ENCODE results near the gene PVALB. TPM values are rescaled to one million over a fixed set of nuclear protein-coding genes. Genes with fewer than 3 reads are reported as not detected.
"Not testable (repeated sequence)": the region's sequence is repeated elsewhere in the genome, so short reads cannot be mapped to it uniquely, and the experiment has no call there.

Gene PVALB
- total RNA-seq, 1 experiment from 2014 or later, result not detected

- no TSS peak for BruUV-seq (replicated peaks)
- Histone ChIP-seq H3K4me1 (ENCODE audit: control insufficient read depth in 1 of 2, insufficient read depth in 2 of 2, low read length in 2 of 2) (peaks cover 0 to 12% of the 10 kb centered on the region in 2 experiments; a peak in 3 of 4 replicates), H3K27me3 (ENCODE audit: insufficient read depth, low read length) (peaks cover 5% of the 10 kb centered on the region; the same call in 1 of the 2 replicates), H3K36me3 (ENCODE audit: control insufficient read depth in 1 of 2, insufficient read depth in 2 of 2, low read length in 2 of 2) (no peaks in the 10 kb centered on the region), H3K9me2 (ENCODE audit: insufficient read depth) (no peaks in the 10 kb centered on the region), H2AFZ (ENCODE audit: low read depth, low read length, poor library complexity, severe bottlenecking) (no peak overlapping the region), H4K20me1 (ENCODE audit: insufficient read depth) (no peaks in the 10 kb centered on the region), H3K4me3 (replicated peaks in 1 of 2; ENCODE audit: low read depth in 1 of 2, low read length in 2 of 2) (no peak overlapping the region), H3K27ac (ENCODE audit: low read depth, low read length) (no peak overlapping the region), H3K4me2 (ENCODE audit: low read length) (no peak overlapping the region), H3K9ac (ENCODE audit: low read length) (no peak overlapping the region), H3K9me3 (ENCODE audit: control insufficient read depth in 1 of 2, insufficient read depth in 1 of 2, low read depth in 1 of 2, low read length in 2 of 2) (no peaks in the 10 kb centered on the region), H3K79me2 (ENCODE audit: insufficient read depth, low read length) (no peaks in the 10 kb centered on the region)
- ChIA-PET CTCF (interaction anchor here (1.4 to 1.6 kb wide), 2 partner anchors 9 to 101 kb away, joined by 3 to 7 read pairs; no protein-coding TSS in a partner anchor), RAD21 (ENCODE audit: low non-redundant PET in 1 of 2, low total read pairs in 2 of 2, uncharacterized antibody in 2 of 2, unreplicated experiment in 2 of 2) (no interaction called here), POLR2A (no interaction called here)
- ATAC-seq (no peak), DNase-seq (ENCODE audit: low read depth, low spot score) (no peak)
- intact Hi-C loops (cut with micrococcal nuclease), result no loop called here
- TF ChIP-seq SIN3A (IDR thresholded peaks at IDR 0.05; ENCODE audit: low read depth), result no peak
- no peak for TF ChIP-seq EZH2phosphoT487 (IDR thresholded peaks at IDR 0.05; ENCODE audit: borderline replicate concordance)
- no peak for TF ChIP-seq CTCF (IDR thresholded peaks at IDR 0.05 in 2 of 3, conservative IDR thresholded peaks at IDR 0.05 in 1 of 3; ENCODE audit: borderline replicate concordance in 1 of 3, insufficient read depth in 1 of 3, low read depth in 2 of 3, low read length in 2 of 3)
- no peak for TF ChIP-seq TCF7L2 (IDR thresholded peaks at IDR 0.05; ENCODE audit: borderline replicate concordance, extremely low read depth, insufficient read depth, insufficient read length)
- no peak for TF ChIP-seq SP1 (IDR thresholded peaks at IDR 0.05; ENCODE audit: low read depth)
- TF ChIP-seq MAX (IDR thresholded peaks at IDR 0.05), result no peak
- no peak for TF ChIP-seq SRF (IDR thresholded peaks at IDR 0.05; ENCODE audit: low read depth)
- no peak for TF ChIP-seq JUND (IDR thresholded peaks at IDR 0.05)
- TF ChIP-seq ZFX (IDR thresholded peaks at IDR 0.05), result no peak
- no peak for TF ChIP-seq RAD21 (IDR thresholded peaks at IDR 0.05; ENCODE audit: low read depth)
- no peak for TF ChIP-seq EZH2 (IDR thresholded peaks at IDR 0.05)
- no peak for TF ChIP-seq ZNF274 (IDR thresholded peaks at IDR 0.05; ENCODE audit: low read depth, low read length)
- no peak for TF ChIP-seq ZBTB33 (IDR thresholded peaks at IDR 0.05; ENCODE audit: extremely low read depth, insufficient replicate concordance, low read length)
- TF ChIP-seq ATF3 (IDR thresholded peaks at IDR 0.05), result no peak
- TF ChIP-seq FOSL1 (IDR thresholded peaks at IDR 0.05; ENCODE audit: low read depth), result no peak
- no peak for TF ChIP-seq CEBPB (IDR thresholded peaks at IDR 0.05; ENCODE audit: low read depth)
These were observed 61.5 kb downstream of the PVALB start for GRCh38 chr22:36755316-36755715.

GRCh38 chr22:36754881-36755280 is 62.0 kb downstream of the PVALB start:
- H3K9ac ChIP-seq (ENCODE audit: low read length); POLR2A ChIA-PET; H3K9me3 ChIP-seq (ENCODE audit: control insufficient read depth in 1 of 2, insufficient read depth in 1 of 2, low read depth in 1 of 2, low read length in 2 of 2); H2AFZ ChIP-seq (ENCODE audit: low read depth, low read length, poor library complexity, severe bottlenecking); H3K4me2 ChIP-seq (ENCODE audit: low read length); intact Hi-C loops (cut with micrococcal nuclease); H3K27ac ChIP-seq (ENCODE audit: low read depth, low read length); H3K9me2 ChIP-seq (ENCODE audit: insufficient read depth); RAD21 ChIA-PET (ENCODE audit: low non-redundant PET in 1 of 2, low total read pairs in 2 of 2, uncharacterized antibody in 2 of 2, unreplicated experiment in 2 of 2); BruUV-seq (replicated peaks); H3K27me3 ChIP-seq (ENCODE audit: insufficient read depth, low read length); H3K36me3 ChIP-seq (ENCODE audit: control insufficient read depth in 1 of 2, insufficient read depth in 2 of 2, low read length in 2 of 2); H4K20me1 ChIP-seq (ENCODE audit: insufficient read depth); DNase-seq (ENCODE audit: low read depth, low spot score); ATAC-seq; H3K4me3 ChIP-seq (replicated peaks in 1 of 2; ENCODE audit: low read depth in 1 of 2, low read length in 2 of 2); H3K79me2 ChIP-seq (ENCODE audit: insufficient read depth, low read length): not testable (repeated sequence)
- peaks cover 0 to 12% of the 10 kb centered on the region in 2 experiments; a peak in 3 of 4 replicates for H3K4me1 ChIP-seq (ENCODE audit: control insufficient read depth in 1 of 2, insufficient read depth in 2 of 2, low read length in 2 of 2)
- CTCF ChIA-PET, result interaction anchor here (1.4 kb wide), 1 partner anchor 9 kb away, joined by 7 read pairs; no protein-coding TSS in a partner anchor

Data from HCT116 (cell line).